HG02571 (cell line): ENCODE measurements around the gene CDKN2B.
"Not testable (repeated sequence)": the region's sequence is repeated elsewhere in the genome, so short reads cannot be mapped to it uniquely, and the experiment has no call there.

Source experiments
- ATAC-seq: cut with Tn5 transposase; IDR thresholded peaks from one replicate; pipeline ENCODE4 v1.9.1; 2021; ENCODE audit warnings: mild to moderate bottlenecking, moderate library complexity; ENCODE audit not compliant: unreplicated experiment

The CDKN2B gene

GRCh38 chr9:21969951-21970799 is 38.9 kb downstream of the CDKN2B start:
- no peak for ATAC-seq

GRCh38 chr9:21969011-21969940 is 39.8 kb downstream of the CDKN2B start:
- no peak for ATAC-seq

- ATAC-seq, result no peak
These were observed 40.6 kb downstream of the CDKN2B start for GRCh38 chr9:21968331-21969010.

- ATAC-seq, result no peak
These were observed 41.4 kb downstream of the CDKN2B start for GRCh38 chr9:21967702-21968101.

- ATAC-seq, result no peak
These were observed 41.9 kb downstream of the CDKN2B start for GRCh38 chr9:21967169-21967568.

GRCh38 chr9:21966140-21966851 is 42.8 kb downstream of the CDKN2B start:
- no peak for ATAC-seq

- peak; percentile 86 for ATAC-seq
These were observed 43.6 kb downstream of the CDKN2B start for GRCh38 chr9:21965401-21965951.

GRCh38 chr9:21964925-21965385 is 44.1 kb downstream of the CDKN2B start:
- ATAC-seq, result peak; percentile 52

GRCh38 chr9:21961569-21961968 is 47.5 kb downstream of the CDKN2B start:
- no peak for ATAC-seq

- ATAC-seq, result not testable (repeated sequence)
These were observed 49.8 kb downstream of the CDKN2B start for GRCh38 chr9:21959268-21959667.

- ATAC-seq, result no peak
These were observed 50.3 kb downstream of the CDKN2B start for GRCh38 chr9:21958833-21959232.
